Astrocyte of the cerebellum (primary cell): ENCODE data around the gene SCN4B.
A peak's percentile ranks its signal among the peaks of the same experiment; 100 is the strongest.

ENCODE experiments used
- DNase-seq: peaks from one replicate; pipeline ENCODE4 v3.0.0-alpha.2; 2011; ENCODE audit warnings: low read depth
- H3K4me3 ChIP-seq: 2 replicates; pipeline ENCODE4 v1.5.1; 2011; ENCODE audit warnings: mild to moderate bottlenecking, low read depth, low read length, moderate library complexity
- CTCF ChIP-seq: IDR thresholded peaks from 2 replicates; pipeline ENCODE4 v1.5.1; 2012; ENCODE audit warnings: low read length, low read depth, moderate library complexity, mild to moderate bottlenecking; ENCODE audit errors: missing control alignments
- in situ Hi-C: cut with HindIII; loops from 2 replicates; pipeline ENCODE4 v1.10.0; 2017; ENCODE audit warnings: low sequenced_read_pairs

Gene SCN4B

GRCh38 chr11:118146554-118146953 is 6.1 kb downstream of the SCN4B start:
- in situ Hi-C loops = loop anchor here (5.0 kb wide), 1 partner anchor 96 kb away; no protein-coding TSS in a partner anchor
- no peak for TF ChIP-seq CTCF
- no peak overlapping the region for H3K4me3 ChIP-seq
- DNase-seq = no peak

GRCh38 chr11:118145285-118146227 is 7.1 kb downstream of the SCN4B start:
- H3K4me3 ChIP-seq = peak overlapping the region; percentile 53
- peak; percentile 81 for TF ChIP-seq CTCF
- in situ Hi-C loops = loop anchor here (5.0 kb wide), 1 partner anchor 97 kb away; no protein-coding TSS in a partner anchor
- DNase-seq = peak; percentile 20

- DNase-seq = no peak
- no peak for TF ChIP-seq CTCF
- H3K4me3 ChIP-seq = no peak overlapping the region
- in situ Hi-C loops = loop anchor here (5.0 kb wide), 1 partner anchor 98 kb away; no protein-coding TSS in a partner anchor
These were observed 8.0 kb downstream of the SCN4B start for GRCh38 chr11:118144301-118145268.

GRCh38 chr11:118143661-118144185 is 8.9 kb downstream of the SCN4B start:
- DNase-seq = no peak
- TF ChIP-seq CTCF = no peak
- no peak overlapping the region for H3K4me3 ChIP-seq
- in situ Hi-C loops = no loop called here

- in situ Hi-C loops = no loop called here
- no peak overlapping the region for H3K4me3 ChIP-seq
- no peak for DNase-seq
- no peak for TF ChIP-seq CTCF
These were observed 9.8 kb downstream of the SCN4B start for GRCh38 chr11:118142809-118143208.

- no peak for TF ChIP-seq CTCF
- DNase-seq = no peak
- no peak overlapping the region for H3K4me3 ChIP-seq
- in situ Hi-C loops = no loop called here
These were observed 10.5 kb downstream of the SCN4B start for GRCh38 chr11:118142081-118142480.
